ENCODE measurements around the gene NLGN2. TPM values are rescaled to one million over a fixed set of nuclear protein-coding genes. Genes with fewer than 3 reads are reported as not detected.

Gene NLGN2
- polyA plus RNA-seq, 4 donors: 22.8 to 32.6 (median 24.9) TPM

GRCh38 chr17:7391307-7391706 lies 16.3 kb upstream of the NLGN2 start:
- DNase-seq (ENCODE audit: low read depth in 4 of 4, low spot score in 3 of 4): no peak

GRCh38 chr17:7392696-7393612 lies 14.7 kb upstream of the NLGN2 start:
- no peak for DNase-seq (ENCODE audit: low read depth in 4 of 4, low spot score in 3 of 4)

- no peak for DNase-seq (ENCODE audit: low read depth in 4 of 4, low spot score in 3 of 4)
Observed at GRCh38 chr17:7393613-7394451, 13.8 kb upstream of the NLGN2 start.

GRCh38 chr17:7394452-7395191 lies 13.0 kb upstream of the NLGN2 start, which contains the start of gene PLSCR3:
Gene PLSCR3, minus strand, starts transcription at chr17:7394525. Its CDS starts 415 bp downstream, at chr17:7394110.
- peak in 2 of 4 donors; percentile 69 to 79 for DNase-seq (ENCODE audit: low read depth in 4 of 4, low spot score in 3 of 4)

- no peak for DNase-seq (ENCODE audit: low read depth in 4 of 4, low spot score in 3 of 4)
Observed at GRCh38 chr17:7396147-7396546, 11.5 kb upstream of the NLGN2 start.

GRCh38 chr17:7398612-7399011 lies 9.0 kb upstream of the NLGN2 start:
- DNase-seq (ENCODE audit: low read depth in 4 of 4, low spot score in 3 of 4): no peak

GRCh38 chr17:7403043-7403726 lies 4.5 kb upstream of the NLGN2 start:
- no peak for DNase-seq (ENCODE audit: low read depth in 4 of 4, low spot score in 3 of 4)

GRCh38 chr17:7403727-7403976 lies 4.0 kb upstream of the NLGN2 start:
- no peak for DNase-seq (ENCODE audit: low read depth in 4 of 4, low spot score in 3 of 4)

GRCh38 chr17:7403977-7404736 lies 3.5 kb upstream of the NLGN2 start, which contains the start of gene TMEM256:
Gene TMEM256, minus strand, starts transcription at chr17:7404097. Its CDS starts 13 bp downstream, at chr17:7404084.
- peak; percentile 95 to 100 (median 99) for DNase-seq (ENCODE audit: low read depth in 4 of 4, low spot score in 3 of 4)

GRCh38 chr17:7404737-7405349 lies 2.8 kb upstream of the NLGN2 start:
- no peak for DNase-seq (ENCODE audit: low read depth in 4 of 4, low spot score in 3 of 4)

- DNase-seq (ENCODE audit: low read depth in 4 of 4, low spot score in 3 of 4): no peak
Observed at GRCh38 chr17:7405350-7406234, 2.1 kb upstream of the NLGN2 start.

GRCh38 chr17:7406235-7406825 lies 1.3 kb upstream of the NLGN2 start:
- no peak for DNase-seq (ENCODE audit: low read depth in 4 of 4, low spot score in 3 of 4)

- DNase-seq (ENCODE audit: low read depth in 4 of 4, low spot score in 3 of 4): no peak
Observed at GRCh38 chr17:7407082-7407481, 563 bp upstream of the NLGN2 start.

- no peak for DNase-seq (ENCODE audit: low read depth in 4 of 4, low spot score in 3 of 4)
Observed at GRCh38 chr17:7408252-7408727, 645 bp downstream of the NLGN2 start.

GRCh38 chr17:7408863-7409262 lies 1.2 kb downstream of the NLGN2 start:
- no peak for DNase-seq (ENCODE audit: low read depth in 4 of 4, low spot score in 3 of 4)

- no peak for DNase-seq (ENCODE audit: low read depth in 4 of 4, low spot score in 3 of 4)
Observed at GRCh38 chr17:7409716-7410115, 2.1 kb downstream of the NLGN2 start.

- no peak for DNase-seq (ENCODE audit: low read depth in 4 of 4, low spot score in 3 of 4)
Observed at GRCh38 chr17:7410634-7411426, 3.2 kb downstream of the NLGN2 start.
